ENCODE data around the gene TUT7. TPM values are rescaled to one million over a fixed set of nuclear protein-coding genes. Genes with fewer than 3 reads are reported as not detected.

TUT7 gene
- total and polyA plus RNA-seq, 10 of the 15 experiments (the other 5 are each of a cell fraction or from before 2014, with no cell fraction given), result 10.0 to 49.8 (median 30.4) TPM

DNA sequence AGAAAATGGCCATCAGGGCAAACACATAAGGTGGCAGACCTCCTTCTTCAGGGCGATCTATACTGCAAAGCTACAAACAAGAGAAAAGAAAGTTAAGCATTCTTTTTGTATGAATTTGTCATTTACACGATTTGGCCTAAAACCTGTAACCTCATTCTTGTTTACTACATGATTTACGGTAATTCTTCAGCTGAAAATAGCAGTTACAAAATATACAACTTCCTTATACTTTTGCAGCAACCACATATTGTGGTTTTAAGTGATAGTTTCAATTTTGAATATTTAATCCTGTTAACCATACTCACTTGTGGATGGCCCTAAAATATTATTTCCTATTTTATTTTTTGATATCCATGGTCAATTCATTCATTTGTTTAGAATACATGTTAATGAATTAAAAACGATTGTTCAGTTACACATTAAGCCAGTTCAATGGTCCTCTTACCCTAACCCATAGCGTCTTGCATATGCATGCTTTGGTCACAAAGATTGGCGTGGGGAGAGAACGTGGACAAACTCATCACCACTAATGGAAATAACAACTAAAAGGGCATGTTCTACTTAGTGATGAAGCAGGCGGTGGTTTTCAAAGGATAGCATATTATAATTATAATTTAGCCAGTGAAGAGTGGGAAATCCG, 16.6 kb downstream of the TUT7 start (continued):
- peak; percentile 32; the same call in 1 of the 2 replicates for TF ChIP-seq ATF7 (IDR thresholded peaks at IDR 0.05; ENCODE audit: low read depth)
- TF ChIP-seq, protein P1, sequence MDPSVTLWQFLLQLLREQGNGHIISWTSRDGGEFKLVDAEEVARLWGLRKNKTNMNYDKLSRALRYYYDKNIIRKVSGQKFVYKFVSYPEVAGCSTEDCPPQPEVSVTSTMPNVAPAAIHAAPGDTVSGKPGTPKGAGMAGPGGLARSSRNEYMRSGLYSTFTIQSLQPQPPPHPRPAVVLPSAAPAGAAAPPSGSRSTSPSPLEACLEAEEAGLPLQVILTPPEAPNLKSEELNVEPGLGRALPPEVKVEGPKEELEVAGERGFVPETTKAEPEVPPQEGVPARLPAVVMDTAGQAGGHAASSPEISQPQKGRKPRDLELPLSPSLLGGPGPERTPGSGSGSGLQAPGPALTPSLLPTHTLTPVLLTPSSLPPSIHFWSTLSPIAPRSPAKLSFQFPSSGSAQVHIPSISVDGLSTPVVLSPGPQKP (IDR thresholded peaks at IDR 0.05; ENCODE audit: low read depth, low read length), result no peak
- TF ChIP-seq EP300 (IDR thresholded peaks at IDR 0.05; ENCODE audit: borderline replicate concordance in 1 of 2, control insufficient read depth in 1 of 2, low read depth in 2 of 2, low read length in 2 of 2), result peak in 1 of 2 experiments; percentile 16; a peak in 1 of 4 replicates
- TF ChIP-seq ZSCAN29 (IDR thresholded peaks at IDR 0.05), result no peak
- no peak for TF ChIP-seq MXI1 (IDR thresholded peaks at IDR 0.05; ENCODE audit: low read depth, low read length)
- no peak for TF ChIP-seq SUPT20H (IDR thresholded peaks at IDR 0.05; ENCODE audit: borderline replicate concordance, control insufficient read depth, low read depth, low read length)
- TF ChIP-seq ZBTB4 (CRISPR knock-in tag; IDR thresholded peaks at IDR 0.05), result no peak
- TF ChIP-seq MTA2 (IDR thresholded peaks at IDR 0.05; ENCODE audit: low read depth), result peak; percentile 63; the same call in 1 of the 2 replicates
- no peak for TF ChIP-seq ZNF217 (IDR thresholded peaks at IDR 0.05)
- TF ChIP-seq ZNF592 (IDR thresholded peaks at IDR 0.05), result no peak
- no peak for TF ChIP-seq SIX5 (IDR thresholded peaks at IDR 0.05; ENCODE audit: low read depth, low read length, severe bottlenecking)
- TF ChIP-seq DPF2 (IDR thresholded peaks at IDR 0.05), result 0 out of 2 replicates have a peak, but pooled peaks have one; percentile 13
- TF ChIP-seq MTA3 (IDR thresholded peaks at IDR 0.05; ENCODE audit: borderline replicate concordance, low read length), result peak; percentile 19; the same call in 1 of the 2 replicates
- no peak for TF ChIP-seq E4F1 (IDR thresholded peaks at IDR 0.05; ENCODE audit: borderline replicate concordance, partially characterized antibody)
- peak; percentile 65 for TF ChIP-seq CBFB (IDR thresholded peaks at IDR 0.05; ENCODE audit: low read depth)
- TF ChIP-seq SPI1 (IDR thresholded peaks at IDR 0.05; ENCODE audit: borderline replicate concordance, insufficient read depth, low read depth, low read length), result no peak
- 0 out of 4 replicates have a peak, but pooled peaks of 1 of the 2 experiments have one; percentile 5 for TF ChIP-seq BHLHE40 (IDR thresholded peaks at IDR 0.05; ENCODE audit: borderline replicate concordance in 1 of 2, low read depth in 2 of 2, low read length in 1 of 2)
- no peak for TF ChIP-seq NR2C1 (IDR thresholded peaks at IDR 0.05)
